ENCODE data around the gene IRF3. TPM values are rescaled to one million over a fixed set of nuclear protein-coding genes. Genes with fewer than 3 reads are reported as not detected.

The IRF3 gene
- total and polyA plus RNA-seq, 3 experiments from 2014 or later, result 81.7 to 127 (median 118) TPM

DNA sequence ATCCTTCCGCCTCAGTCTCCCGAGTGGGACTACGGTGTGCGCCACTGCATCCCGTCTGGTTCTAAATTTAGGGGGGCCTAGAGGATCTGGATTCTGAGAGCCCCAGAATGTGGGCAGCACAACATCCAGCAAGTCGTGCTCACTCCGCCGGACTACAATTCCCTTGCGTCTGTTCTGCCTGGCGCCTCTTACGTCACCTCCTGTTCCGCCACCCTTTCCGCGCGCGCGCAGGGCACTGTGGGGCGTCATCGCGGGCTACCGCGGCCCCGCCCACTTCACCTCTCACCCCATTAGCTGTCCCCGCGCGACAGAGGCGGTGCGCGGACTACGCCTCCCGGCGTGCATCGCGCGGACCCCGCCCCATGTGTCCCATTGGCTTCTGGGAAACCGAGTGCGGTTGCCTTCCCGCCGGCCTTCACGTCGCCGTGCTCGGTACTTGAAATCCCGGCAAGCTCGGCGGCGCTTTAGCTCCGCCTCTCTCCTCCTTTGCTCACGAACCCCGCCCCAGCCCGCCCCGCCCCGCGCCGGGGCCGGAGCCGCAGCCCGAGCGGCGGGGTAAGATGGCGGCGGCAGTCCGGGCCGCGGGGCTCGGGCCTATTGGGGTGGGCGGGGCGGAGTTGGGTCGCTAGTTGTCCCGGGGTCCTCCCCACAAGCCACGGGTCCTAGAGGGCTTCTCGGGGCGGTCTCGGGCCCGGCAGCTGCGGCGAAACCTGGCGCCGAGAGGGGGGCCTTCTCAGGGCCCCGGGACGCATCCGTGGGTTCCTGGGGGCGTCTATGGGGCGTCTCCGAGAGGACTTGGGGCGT, 23.8 kb downstream of the IRF3 start, which contains the start of gene SCAF1:
TSS of gene SCAF1 (plus strand) at position 522 of the 804 bp plus-strand sequence. CDS start 2,818 bp downstream, outside the sequence.
- Mint-ChIP-seq H3K27ac (peak within 1 kb of the TSS; percentile 94 to 99 (median 98)), H3K9me3 (no peaks in the 10 kb centered on the region), H3K27me3 (peaks cover 0 to 3% of the 10 kb centered on the region in 2 donors), H3K4me3 (peak within 1 kb of the TSS; percentile 85 to 97 (median 95)), H3K36me3 (peaks cover 0 to 35% (median 0%) of the 10 kb centered on the region in 3 donors), H3K4me1 (peaks cover 53 to 80% (median 63%) of the 10 kb centered on the region in 3 donors)
- Histone ChIP-seq H3K4me3 (ENCODE audit: low read length) (peak within 1 kb of the TSS; percentile 87), H3K27ac (ENCODE audit: low read depth, low read length) (peak within 1 kb of the TSS; percentile 94), H3K4me1 (ENCODE audit: insufficient read depth, low read length) (peaks cover 37% of the 10 kb centered on the region), H3K9me3 (ENCODE audit: low read length) (no peaks in the 10 kb centered on the region), H3K36me3 (ENCODE audit: insufficient read depth, low read length) (peaks cover 2% of the 10 kb centered on the region), H3K27me3 (ENCODE audit: insufficient read depth, low read length, poor library complexity, severe bottlenecking) (no peaks in the 10 kb centered on the region)
- CTCF ChIA-PET, result interaction anchor here (1.0 to 2.8 kb wide), 5 partner anchors 14 to 95 kb away, joined by 3 to 18 read pairs (median 13); partner anchors contain the start of genes BCL2L12 and IRF3
- POLR2A ChIA-PET, result interaction anchor here (0.6 to 5.2 kb wide), 9 partner anchors 22 to 209 kb away, joined by 4 to 61 read pairs (median 6); partner anchors contain the start of genes ALDH16A1, BCL2L12, IRF3 and PTOV1
- peak; percentile 99 to 100 (median 99) for DNase-seq

DNA sequence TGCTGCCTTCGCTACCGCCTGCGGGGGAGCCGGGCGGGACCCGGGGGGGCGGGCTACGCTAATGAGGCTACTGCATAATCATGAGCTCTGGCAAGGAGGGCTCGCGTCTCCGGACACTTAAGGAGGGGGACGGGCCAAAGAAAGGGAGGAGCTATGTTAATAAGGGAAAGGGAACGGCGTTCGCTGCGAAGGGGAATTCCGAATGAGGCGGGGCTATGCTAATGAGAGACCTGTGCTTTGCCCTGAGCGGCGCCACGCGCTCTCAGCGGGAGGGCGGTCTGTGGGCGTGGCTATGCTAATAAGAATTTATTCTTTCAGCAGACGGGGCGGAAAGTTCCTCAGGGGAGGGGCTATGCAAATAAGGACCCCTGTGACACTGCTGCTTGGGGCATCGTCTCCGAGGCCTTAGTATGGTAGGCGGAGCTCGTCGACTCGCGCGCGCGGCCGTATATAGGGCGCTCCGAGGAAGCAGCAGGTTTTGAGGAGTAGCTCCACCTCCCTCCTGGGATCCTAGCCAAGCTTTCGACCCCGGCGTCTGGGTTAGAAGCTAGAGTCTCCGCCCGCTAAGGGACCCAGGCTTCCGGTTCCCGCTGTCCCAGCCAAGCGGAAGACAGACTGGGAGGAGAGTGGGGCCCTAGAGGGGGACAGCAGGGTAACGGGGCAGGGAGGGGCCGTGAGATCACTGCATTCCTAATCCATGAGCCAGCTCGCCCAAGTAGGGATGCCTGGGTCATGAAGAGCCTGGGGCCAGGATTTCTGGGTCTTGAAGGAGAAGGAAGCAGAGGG, 25.4 kb downstream of the IRF3 start, which contains the start of gene RRAS:
TSS of gene RRAS (minus strand) at position 31 of the 786 bp plus-strand sequence. CDS start 45 bp downstream, outside the sequence.
- Mint-ChIP-seq H3K4me3 (peak within 1 kb of the TSS; percentile 85 to 97 (median 95)), H3K36me3 (peaks cover 0 to 19% (median 0%) of the 10 kb centered on the region in 3 donors), H3K27ac (peak within 1 kb of the TSS; percentile 94 to 99 (median 98)), H3K9me3 (no peaks in the 10 kb centered on the region), H3K27me3 (peaks cover 0 to 3% of the 10 kb centered on the region in 2 donors), H3K4me1 (peaks cover 52 to 67% (median 61%) of the 10 kb centered on the region in 3 donors)
- Histone ChIP-seq H3K9me3 (ENCODE audit: low read length) (no peaks in the 10 kb centered on the region), H3K27ac (ENCODE audit: low read depth, low read length) (peak within 1 kb of the TSS; percentile 94), H3K36me3 (ENCODE audit: insufficient read depth, low read length) (no peaks in the 10 kb centered on the region), H3K27me3 (ENCODE audit: insufficient read depth, low read length, poor library complexity, severe bottlenecking) (no peaks in the 10 kb centered on the region), H3K4me3 (ENCODE audit: low read length) (peak within 1 kb of the TSS; percentile 87), H3K4me1 (ENCODE audit: insufficient read depth, low read length) (peaks cover 37% of the 10 kb centered on the region)
- POLR2A ChIA-PET, result interaction anchor here (0.5 to 5.2 kb wide), 20 partner anchors 10 to 305 kb away, joined by 3 to 61 read pairs (median 4); partner anchors contain the start of genes AKT1S1, ALDH16A1, BCL2L12 and CD37
- CTCF ChIA-PET, result interaction anchor here (0.9 to 2.7 kb wide), 13 partner anchors 15 to 236 kb away, joined by 3 to 18 read pairs (median 4); partner anchors contain the start of genes AKT1S1, BCL2L12, IRF3 and NOSIP
- DNase-seq, result peak; percentile 99 to 100 (median 99)

DNA sequence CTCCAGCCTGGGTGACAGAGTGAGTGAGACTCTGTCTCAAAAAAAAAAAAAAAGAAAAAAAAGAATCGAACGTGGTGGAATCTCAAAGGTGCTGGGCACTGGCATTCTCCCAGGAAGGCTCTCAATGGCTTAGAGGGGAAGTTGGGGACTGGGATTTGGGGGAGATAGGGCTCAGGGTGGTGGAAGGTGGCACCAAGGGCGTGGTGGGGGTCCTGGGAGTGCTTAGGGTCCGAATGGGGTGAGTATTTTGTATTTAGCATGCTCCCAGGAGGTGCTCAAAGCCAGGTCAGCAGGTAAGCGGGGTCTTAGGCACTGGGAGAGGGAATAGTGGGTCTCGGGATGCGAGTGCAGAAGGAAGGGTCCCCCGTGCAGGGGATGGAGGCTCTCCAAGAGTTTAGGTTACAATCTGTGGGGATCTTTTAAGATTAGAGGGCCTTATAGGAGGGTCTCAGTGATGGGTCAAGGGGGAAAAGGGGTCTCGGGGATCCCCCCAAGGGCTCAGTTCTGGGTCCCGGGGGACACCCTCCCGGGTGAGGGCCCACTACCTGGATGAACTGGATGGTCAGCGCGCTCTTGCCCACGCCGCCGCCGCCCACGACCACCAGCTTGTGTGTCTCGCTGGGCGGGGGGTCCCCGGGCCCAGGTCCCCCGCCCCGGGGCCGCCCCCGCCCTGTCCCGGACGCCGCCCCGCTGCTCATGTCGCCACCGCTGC, 26.1 kb downstream of the IRF3 start:
- Histone ChIP-seq H3K27ac (ENCODE audit: low read depth, low read length) (peak overlapping the region; percentile 61), H3K4me3 (ENCODE audit: low read length) (peak overlapping the region; percentile 87), H3K27me3 (ENCODE audit: insufficient read depth, low read length, poor library complexity, severe bottlenecking) (no peaks in the 10 kb centered on the region), H3K36me3 (ENCODE audit: insufficient read depth, low read length) (no peaks in the 10 kb centered on the region), H3K4me1 (ENCODE audit: insufficient read depth, low read length) (peaks cover 37% of the 10 kb centered on the region), H3K9me3 (ENCODE audit: low read length) (no peaks in the 10 kb centered on the region)
- Mint-ChIP-seq H3K27ac (peak overlapping the region; percentile 69 to 98 (median 90)), H3K4me3 (peak overlapping the region; percentile 66 to 97 (median 94)), H3K27me3 (peaks cover 0 to 3% of the 10 kb centered on the region in 2 donors), H3K36me3 (peaks cover 0 to 17% (median 0%) of the 10 kb centered on the region in 3 donors), H3K9me3 (no peaks in the 10 kb centered on the region), H3K4me1 (peaks cover 51 to 63% (median 60%) of the 10 kb centered on the region in 3 donors)
- DNase-seq, result peak in 1 of 5 donors; percentile 33
- POLR2A ChIA-PET, result interaction anchor here (0.5 to 5.2 kb wide), 18 partner anchors 9 to 304 kb away, joined by 3 to 61 read pairs (median 5); partner anchors contain the start of genes AKT1S1, BCL2L12, CD37 and IRF3
- CTCF ChIA-PET, result interaction anchor here (0.7 to 2.7 kb wide), 13 partner anchors 14 to 237 kb away, joined by 3 to 18 read pairs (median 4); partner anchors contain the start of genes AKT1S1, BCL2L12, IRF3 and NOSIP

DNA sequence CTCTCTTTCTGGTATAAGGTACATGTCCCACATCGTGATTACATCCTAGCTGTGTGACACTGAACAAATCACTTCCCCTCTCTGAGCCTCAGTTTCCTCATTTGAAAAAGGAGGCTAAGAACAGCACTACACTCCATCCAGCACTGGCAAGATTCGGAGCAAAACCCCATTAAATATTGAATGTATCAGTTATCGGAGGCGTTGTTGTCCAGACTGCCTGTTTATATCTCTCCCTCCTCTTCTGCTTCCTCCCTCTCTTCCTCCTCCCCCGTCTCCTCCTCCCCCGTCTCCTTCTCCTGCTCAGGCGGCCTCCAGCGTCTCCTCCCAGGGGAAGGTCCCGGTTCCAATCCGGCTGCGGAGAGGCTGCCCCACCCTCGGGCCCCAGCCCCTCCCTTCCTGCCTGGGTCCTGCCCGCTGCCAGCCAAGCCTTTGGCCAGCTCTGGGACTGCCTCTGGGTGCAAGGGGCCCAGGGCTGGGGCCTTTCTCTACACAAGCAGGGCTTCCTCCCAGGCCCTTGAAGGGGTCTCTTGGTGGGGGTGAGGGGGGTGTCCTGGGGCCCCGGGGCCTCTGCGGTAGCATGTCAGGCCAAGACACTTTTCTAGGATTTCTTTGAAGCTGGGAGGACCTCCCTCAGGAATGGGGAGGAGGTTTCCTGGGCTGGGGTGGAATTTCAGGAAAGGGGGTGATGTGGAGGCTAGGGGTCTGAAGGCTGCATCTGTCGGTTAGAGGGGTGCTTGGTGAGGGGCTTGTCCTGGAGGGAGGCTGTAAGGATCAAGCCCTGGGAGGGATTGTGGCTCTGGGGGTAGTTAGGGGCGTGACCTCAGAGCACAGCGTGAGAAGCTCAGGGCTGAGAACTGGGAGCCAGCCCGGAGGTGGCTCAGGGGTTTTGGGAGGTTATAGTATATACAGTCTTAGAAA, 27.6 kb downstream of the IRF3 start:
- ChIA-PET CTCF (no interaction called here), POLR2A (interaction anchor here (1.1 kb wide), 1 partner anchor 38 kb away, joined by 6 read pairs; no protein-coding TSS in a partner anchor)
- Histone ChIP-seq H3K27me3 (ENCODE audit: insufficient read depth, low read length, poor library complexity, severe bottlenecking) (no peaks in the 10 kb centered on the region), H3K4me3 (ENCODE audit: low read length) (no peak overlapping the region), H3K4me1 (ENCODE audit: insufficient read depth, low read length) (peaks cover 32% of the 10 kb centered on the region), H3K36me3 (ENCODE audit: insufficient read depth, low read length) (no peaks in the 10 kb centered on the region), H3K27ac (ENCODE audit: low read depth, low read length) (peak overlapping the region; percentile 31), H3K9me3 (ENCODE audit: low read length) (no peaks in the 10 kb centered on the region)
- H3K36me3 Mint-ChIP-seq, result peaks cover 0 to 7% (median 0%) of the 10 kb centered on the region in 3 donors
- peaks cover 0 to 3% of the 10 kb centered on the region in 2 donors for H3K27me3 Mint-ChIP-seq
- DNase-seq, result peak in 1 of 5 donors; percentile 47
- H3K4me1 Mint-ChIP-seq, result peaks cover 38 to 48% (median 45%) of the 10 kb centered on the region in 3 donors
- H3K9me3 Mint-ChIP-seq, result no peaks in the 10 kb centered on the region
- H3K4me3 Mint-ChIP-seq, result peak overlapping the region; percentile 44 to 94 (median 65)
- H3K27ac Mint-ChIP-seq, result peak overlapping the region; percentile 39 to 92 (median 70)

DNA sequence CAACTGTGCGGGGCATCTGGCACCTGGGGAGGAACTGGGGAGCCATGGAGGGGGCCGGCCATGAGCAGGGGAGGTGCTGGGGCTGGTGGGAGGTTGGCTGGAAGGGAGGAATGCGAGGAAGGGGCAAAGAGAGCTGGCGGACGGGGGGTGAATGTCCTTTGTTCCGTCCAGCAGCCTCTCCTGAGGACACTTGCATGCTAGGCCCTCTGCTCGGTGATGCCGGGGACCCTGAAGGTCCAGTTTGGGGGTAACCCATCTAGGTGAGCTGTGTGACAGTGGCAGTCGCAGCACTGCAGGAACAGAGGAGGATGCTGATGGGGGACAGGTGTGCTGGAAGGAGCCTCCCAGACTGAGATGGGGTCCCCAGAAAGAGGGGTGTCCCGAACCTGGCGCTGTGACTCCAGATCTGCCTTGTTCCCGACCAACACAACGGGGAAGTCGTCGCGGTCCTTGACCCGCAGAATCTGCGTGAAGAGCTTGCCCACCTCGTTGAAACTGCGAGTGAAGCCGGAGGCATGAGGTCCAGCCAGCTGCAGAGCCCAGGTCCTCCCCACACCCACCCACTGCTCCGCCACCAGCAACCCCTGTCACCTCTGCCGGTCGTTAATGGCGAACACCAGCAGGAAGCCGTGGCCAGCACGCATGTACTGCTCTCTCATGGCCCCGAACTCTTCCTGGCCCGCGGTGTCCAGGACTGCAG, 29.3 kb downstream of the IRF3 start:
- no peaks in the 10 kb centered on the region for H3K9me3 Mint-ChIP-seq
- no peak for DNase-seq
- no peak overlapping the region for H3K4me3 Mint-ChIP-seq
- H3K27me3 Mint-ChIP-seq, result no peaks in the 10 kb centered on the region
- ChIA-PET POLR2A (interaction anchor here (1.1 kb wide), 1 partner anchor 9 kb away, joined by 4 read pairs; no protein-coding TSS in a partner anchor), CTCF (interaction anchor here (0.6 kb wide), 1 partner anchor 23 kb away, joined by 4 read pairs; no protein-coding TSS in a partner anchor)
- H3K36me3 Mint-ChIP-seq, result peaks cover 0 to 4% (median 0%) of the 10 kb centered on the region in 3 donors
- no peaks in the 10 kb centered on the region for H3K36me3 ChIP-seq (ENCODE audit: insufficient read depth, low read length)
- no peak overlapping the region for H3K27ac ChIP-seq (ENCODE audit: low read depth, low read length)
- H3K4me1 Mint-ChIP-seq, result peaks cover 24 to 37% (median 32%) of the 10 kb centered on the region in 3 donors
- peak overlapping the region in 3 of 8 donors; percentile 34 to 93 (median 37) for H3K27ac Mint-ChIP-seq
- H3K9me3 ChIP-seq (ENCODE audit: low read length), result no peaks in the 10 kb centered on the region
- no peaks in the 10 kb centered on the region for H3K27me3 ChIP-seq (ENCODE audit: insufficient read depth, low read length, poor library complexity, severe bottlenecking)
- H3K4me1 ChIP-seq (ENCODE audit: insufficient read depth, low read length), result peaks cover 22% of the 10 kb centered on the region
- H3K4me3 ChIP-seq (ENCODE audit: low read length), result no peak overlapping the region
